DND-41 (cell line): Measurements from ENCODE around the gene MMP2.

ENCODE experiments used
- EZH2 ChIP-seq: IDR thresholded peaks from 3 replicates; pipeline ENCODE4 v1.6.1; 2012; ENCODE audit warnings: borderline replicate concordance, low read depth, mild to moderate bottlenecking, moderate library complexity, low read length, inconsistent platforms; ENCODE audit not compliant: severe bottlenecking
- TF ChIP-seq, protein P1 (sequence below): IDR thresholded peaks from 2 replicates; pipeline ENCODE4 v1.5.1; 2012; ENCODE audit warnings: borderline replicate concordance, low read length, moderate library complexity, mild to moderate bottlenecking; ENCODE audit not compliant: poor library complexity, severe bottlenecking; ENCODE audit errors: extremely low read depth

DNA sequence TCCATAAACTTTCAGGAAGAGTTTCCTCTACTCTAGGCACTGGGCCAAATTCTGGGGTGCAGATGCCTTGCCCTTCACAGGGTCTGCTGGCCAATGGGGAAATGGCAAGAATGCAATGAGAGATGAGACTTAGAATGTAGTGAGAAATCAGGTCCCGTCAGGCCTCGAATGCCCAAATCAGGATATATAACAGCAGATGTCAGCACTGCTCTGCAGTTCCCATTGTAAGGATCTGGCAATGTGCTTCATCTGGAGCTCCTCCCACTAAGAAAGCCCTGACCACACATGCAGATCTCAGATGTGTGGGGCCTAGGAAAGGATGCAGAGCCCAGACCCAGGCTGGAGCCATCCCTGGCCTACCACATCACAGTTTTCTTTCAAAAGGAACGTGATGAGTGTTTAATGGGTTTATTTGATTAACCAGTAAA is 16.0 kb downstream of the MMP2 start:
- no peak for TF ChIP-seq EZH2
- TF ChIP-seq, protein P1, sequence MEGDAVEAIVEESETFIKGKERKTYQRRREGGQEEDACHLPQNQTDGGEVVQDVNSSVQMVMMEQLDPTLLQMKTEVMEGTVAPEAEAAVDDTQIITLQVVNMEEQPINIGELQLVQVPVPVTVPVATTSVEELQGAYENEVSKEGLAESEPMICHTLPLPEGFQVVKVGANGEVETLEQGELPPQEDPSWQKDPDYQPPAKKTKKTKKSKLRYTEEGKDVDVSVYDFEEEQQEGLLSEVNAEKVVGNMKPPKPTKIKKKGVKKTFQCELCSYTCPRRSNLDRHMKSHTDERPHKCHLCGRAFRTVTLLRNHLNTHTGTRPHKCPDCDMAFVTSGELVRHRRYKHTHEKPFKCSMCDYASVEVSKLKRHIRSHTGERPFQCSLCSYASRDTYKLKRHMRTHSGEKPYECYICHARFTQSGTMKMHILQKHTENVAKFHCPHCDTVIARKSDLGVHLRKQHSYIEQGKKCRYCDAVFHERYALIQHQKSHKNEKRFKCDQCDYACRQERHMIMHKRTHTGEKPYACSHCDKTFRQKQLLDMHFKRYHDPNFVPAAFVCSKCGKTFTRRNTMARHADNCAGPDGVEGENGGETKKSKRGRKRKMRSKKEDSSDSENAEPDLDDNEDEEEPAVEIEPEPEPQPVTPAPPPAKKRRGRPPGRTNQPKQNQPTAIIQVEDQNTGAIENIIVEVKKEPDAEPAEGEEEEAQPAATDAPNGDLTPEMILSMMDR, result no peak
